Medulla oblongata (tissue), 1 donor: ENCODE results near the gene ATP5F1C.

Experiments used
- DNase-seq: peaks from one replicate; pipeline ENCODE4 v3.0.0-alpha.2; 2015; ENCODE audit errors: extremely low spot score

The ATP5F1C gene

GRCh38 chr10:7853226-7853842 lies 65.4 kb downstream of the ATP5F1C start:
- DNase-seq = no peak

- DNase-seq = no peak
Observed at GRCh38 chr10:7853890-7854289, 65.9 kb downstream of the ATP5F1C start.

- DNase-seq = no peak
Observed at GRCh38 chr10:7855205-7855604, 67.2 kb downstream of the ATP5F1C start.

- DNase-seq = peak; percentile 13
Observed at GRCh38 chr10:7856678-7857077, 68.7 kb downstream of the ATP5F1C start.

GRCh38 chr10:7857262-7857661 lies 69.3 kb downstream of the ATP5F1C start:
- DNase-seq = peak; percentile 63
